Measurements from ENCODE around the gene KRT38.
"Not testable (repeated sequence)": the region's sequence is repeated elsewhere in the genome, so short reads cannot be mapped to it uniquely, and the experiment has no call there.

The KRT38 gene

DNA sequence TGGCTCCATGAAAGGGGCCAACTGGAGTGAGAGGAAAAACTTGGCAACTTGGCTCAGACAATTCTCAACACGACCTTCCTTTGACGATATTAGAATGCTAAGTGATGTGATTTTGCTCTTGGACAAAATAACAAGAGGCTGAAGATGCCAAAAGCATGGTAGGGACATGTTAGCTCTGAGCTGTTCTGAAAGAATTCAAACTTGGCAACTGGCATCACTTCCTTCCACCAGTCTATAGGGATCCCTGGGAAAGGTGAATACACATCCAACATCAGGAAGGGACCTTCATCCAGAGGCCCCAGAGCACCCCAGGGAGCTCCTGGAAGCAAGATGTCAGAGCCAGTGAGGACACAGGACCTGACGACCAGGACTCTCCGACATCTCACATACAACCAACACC, 20.6 kb downstream of the KRT38 start:
- DNase-seq = no peak

DNA sequence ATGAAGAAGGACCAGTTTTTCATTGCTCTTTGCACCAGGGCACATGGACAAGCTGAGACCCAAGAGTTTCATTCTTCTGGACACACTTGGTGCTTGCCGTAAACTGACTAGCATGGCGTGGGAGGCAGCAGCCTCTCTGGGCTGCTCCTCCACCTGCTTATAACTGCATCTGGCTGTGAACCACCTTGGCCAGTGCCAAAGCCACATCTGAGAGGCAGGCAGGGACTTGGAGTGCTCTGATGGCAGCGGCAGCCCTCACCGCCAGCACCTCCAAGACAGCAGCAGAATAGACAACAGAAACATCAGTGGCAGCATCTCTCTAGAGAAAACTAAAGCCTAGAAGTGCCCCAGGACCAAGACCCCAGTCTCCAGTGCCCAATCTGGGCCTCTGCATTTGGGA, 21.1 kb downstream of the KRT38 start:
- DNase-seq = no peak

DNA sequence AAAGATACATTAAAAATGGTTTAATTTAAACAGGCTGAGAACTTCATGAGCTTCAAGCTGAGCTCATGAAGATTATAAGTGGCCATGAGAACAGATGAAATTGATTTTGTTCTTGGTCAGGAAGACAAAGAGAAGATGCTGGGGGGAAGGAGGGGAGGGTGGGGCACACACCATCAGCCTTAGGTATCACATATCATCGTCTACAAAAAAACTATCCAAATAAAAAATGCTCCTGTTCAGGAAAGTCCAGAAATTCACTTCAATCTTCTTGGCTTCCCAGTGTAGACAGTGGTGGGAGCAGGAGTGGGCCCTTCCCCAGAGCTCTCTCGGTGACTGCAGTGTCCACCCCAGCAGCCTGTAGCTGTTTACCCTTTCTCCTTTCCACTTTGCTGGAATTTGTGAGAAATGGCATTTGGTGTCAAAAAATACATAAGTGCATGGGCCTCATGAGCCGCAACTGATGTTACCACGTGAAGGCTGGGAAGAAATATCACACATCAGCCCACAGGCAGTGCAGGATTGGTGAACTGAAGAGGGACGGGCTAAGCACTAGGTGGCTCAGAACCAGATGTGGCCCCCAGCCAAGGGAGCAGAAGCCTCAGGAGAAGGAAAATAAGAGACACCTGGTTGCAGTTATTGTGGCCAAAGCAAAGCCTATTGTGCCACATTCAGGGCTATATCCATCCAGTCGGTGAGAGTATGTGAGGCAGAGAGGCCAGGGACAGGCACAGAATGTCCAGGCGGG, 22.5 kb downstream of the KRT38 start:
- no peak for DNase-seq

DNA sequence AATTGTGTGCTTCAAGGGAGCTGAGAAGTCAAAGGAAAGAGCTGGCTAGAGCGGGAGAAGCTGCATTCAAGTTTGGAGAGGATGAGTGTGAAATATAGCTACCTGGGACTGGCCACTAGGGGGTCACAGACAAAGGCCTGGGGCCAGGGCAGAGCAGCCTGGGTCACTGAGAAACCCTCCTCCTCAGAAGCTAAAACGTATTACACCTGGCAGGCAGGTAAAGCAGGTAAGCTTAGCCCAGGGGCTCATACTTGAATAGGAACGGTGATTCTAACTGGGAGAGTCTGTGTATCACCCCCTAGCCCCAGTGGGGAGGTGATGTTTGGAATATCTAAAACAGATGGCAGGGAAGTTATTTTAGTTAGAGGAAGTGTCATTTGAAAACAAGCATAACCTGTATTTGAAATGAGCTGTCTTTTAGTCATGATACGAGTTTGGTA, 23.2 kb downstream of the KRT38 start:
- no peak for DNase-seq

DNA sequence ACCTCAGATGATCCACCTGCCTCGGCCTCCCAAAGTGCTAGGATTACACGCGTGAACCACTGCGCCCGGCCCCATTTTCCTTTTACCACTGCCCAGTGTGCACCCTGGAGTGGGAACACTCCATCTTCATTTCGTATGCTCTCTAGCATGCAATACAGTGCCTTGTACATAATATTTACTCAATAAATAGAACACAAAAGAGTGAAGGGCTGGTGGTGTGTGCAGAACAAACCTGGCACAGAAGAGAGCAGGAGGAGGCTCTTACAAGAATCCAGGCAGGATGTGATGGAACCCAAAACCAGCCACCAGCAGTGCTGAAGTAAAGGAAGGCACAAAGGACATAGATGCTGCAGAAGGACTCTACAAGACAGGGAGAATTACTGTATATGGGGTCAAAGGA, 23.7 kb downstream of the KRT38 start:
- DNase-seq = no peak

DNA sequence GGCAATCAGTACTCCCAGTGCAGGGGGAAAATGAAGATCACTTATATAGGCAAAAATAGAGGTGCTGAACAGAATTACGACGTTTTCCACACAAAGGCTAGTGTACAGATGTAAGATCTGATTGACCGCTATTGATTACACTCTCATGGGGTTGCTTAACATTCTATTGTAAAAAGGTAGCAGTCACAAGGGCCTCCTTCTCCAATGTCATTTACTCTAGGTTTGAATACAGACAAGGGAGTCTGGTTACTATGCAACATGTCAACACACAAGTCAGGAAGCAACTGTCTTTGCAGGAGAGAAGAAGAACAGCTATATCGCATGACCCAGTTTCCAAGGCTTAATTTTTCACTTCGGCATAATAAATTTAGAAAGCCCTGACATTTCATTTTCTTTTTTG, 24.3 kb downstream of the KRT38 start:
- no peak for DNase-seq

DNA sequence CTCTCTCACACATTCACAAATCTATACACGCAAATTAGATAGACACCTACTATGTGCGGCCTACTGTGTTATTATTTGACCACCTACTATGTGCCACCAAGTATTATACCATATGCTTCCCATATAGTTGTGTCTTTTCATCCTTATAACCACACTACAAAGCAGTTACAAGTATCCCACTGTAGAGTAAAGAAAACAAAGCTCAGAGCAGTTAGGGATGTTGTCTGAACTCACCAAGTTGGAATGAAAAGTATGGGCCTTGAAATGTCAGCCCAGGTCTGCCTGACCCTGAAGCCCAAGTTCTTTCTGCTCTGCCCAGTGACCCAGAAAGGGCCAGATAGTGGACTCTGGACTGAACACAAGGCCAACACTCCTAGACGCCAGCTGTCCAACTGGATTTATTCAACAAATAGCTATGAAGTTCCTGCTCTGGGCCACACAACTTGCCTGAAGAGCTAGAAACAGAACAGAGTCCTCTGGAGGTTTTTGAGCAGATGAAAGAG, 24.9 kb downstream of the KRT38 start:
- DNase-seq = no peak

DNA sequence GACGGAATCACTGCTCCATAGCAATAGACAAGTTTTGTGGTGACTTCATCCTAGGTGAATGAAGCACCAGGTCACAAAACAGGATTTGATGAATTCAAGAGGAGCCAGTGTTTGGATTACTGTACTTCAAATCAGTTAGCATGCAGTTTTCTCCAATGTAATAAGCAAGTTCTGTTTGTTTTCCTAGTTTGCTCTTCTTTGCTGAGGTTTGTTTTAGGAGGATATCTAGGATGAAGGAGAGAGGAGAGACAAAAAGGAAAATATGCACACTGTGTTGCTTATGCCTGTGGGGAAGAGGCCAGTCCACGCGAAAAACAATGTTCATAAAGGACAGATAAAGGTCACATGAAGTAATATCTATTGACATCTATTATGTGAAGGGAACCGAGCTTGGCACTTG, 25.4 kb downstream of the KRT38 start:
- DNase-seq = no peak

DNA sequence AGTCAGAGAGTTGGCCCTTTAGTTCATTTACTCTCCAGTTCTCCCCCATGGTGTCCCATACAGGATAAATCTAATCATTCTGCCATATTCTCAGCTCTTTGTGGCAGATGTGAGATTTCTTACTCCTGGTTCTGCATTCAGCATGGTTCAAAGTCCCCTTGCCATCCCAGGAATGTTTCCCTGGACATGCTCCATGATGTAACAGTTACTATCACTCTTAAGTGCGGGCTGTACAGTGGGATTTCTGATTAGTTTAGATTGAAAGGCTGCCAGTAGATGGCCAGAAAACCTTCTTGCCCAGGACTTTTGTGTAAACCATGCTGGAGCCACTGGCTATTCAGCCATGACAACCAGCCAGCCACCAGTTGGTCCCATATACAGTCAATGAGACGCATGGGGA, 26.8 kb downstream of the KRT38 start:
- DNase-seq = no peak

DNA sequence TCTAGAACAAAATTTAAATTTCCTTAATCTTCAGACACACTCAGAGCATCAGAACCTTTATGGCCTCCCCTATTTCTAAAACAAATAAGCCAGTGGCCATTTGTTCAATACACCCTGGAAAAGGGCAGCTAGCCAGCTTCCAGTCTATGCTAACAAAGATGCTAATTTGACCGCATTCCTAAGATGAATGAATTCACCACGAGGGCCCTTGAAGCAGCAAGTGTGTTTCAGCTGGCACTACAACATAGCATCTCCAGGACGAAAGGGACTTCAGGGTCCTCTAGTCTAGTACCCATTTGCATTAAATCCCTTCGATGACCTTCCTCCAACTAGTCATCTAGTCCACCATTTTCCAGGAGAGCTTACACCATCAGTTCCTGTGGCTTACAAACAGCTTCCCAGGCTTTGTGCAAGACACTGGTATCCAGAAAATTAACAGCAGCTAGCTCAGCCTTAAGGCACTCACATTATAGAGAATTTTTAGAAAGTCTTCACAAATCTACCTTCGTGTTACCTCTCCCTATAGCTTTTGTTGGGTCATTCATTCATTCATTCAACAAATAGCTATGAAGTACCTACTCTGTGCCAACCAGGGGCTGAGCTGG, 27.3 kb downstream of the KRT38 start:
- DNase-seq = no peak

DNA sequence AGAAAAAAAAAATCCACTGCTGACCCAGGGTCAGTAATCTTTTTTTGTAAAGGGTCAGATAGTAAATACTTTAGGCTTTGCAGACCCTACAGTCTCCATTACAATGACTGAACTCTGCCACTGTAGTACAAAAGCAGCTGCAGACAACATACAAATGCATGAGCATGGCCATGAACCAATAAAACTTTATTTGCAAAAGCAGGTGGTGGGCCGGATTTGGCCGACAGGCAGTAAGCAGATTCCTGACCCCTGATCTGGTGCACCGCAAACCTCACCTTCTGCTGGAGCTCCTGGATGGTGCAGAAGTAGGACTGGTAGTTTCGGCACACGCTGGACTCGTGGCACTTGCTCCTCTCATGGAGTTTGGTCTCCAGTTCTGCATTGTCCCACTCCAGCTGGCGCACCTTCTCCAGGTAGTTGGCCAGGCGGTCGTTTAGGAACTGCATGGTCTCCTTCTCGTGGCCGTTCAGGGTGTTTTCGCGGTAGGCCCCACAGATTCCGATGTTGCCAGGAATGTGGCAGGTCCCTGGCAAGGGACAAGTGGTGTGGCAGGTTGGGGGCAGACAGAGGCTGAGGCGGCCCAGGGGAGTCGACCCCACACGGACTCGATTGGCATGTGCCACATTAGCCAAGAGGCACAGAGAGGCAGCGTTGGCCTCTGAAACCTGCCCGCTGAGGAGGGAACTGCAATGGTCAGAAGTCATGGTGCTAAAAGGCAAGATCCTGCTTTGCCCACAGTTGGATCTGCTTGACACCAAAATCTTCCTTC, 29.5 kb downstream of the KRT38 start:
- DNase-seq = no peak

DNA sequence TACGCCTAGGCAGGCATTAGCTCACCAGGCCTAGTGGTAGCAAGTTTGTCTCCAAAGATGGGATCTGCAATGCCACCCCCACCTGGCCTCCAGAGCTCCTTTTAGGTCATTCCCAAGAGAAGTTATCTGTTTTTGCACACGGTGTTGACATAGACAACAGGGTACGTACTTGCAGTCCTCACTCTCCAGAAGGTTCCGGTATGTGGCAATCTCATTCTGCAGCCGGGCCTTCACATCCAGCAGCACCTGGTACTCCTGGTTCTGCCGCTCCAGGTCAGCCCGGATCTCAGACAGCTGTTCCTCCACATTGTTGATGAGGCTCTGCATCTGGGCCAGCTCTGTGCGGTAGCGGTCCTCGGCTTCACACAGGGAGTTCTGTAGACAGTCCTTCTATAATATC, 33.6 kb downstream of the KRT38 start:
- DNase-seq = no peak

DNA sequence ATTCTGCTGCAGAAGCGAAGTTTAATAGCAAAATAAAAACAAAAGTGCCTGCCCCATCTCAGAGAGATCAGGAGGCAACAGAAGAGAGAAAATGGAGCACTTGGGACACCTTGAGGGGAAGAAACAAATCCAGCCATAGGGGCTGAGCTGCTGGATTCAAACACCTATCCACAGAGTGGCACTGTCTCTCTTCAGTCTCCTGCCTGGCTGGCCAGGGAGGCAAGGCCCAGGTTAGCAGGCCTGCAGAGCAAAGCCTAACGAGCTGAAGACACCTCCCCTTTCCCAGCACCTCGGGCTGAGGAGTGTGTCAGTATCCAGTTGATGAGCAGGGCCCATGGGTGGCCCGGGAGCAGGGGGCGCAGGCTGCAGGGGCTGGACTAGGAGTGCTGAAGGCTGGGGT, 34.6 kb downstream of the KRT38 start:
- no peak for DNase-seq

DNA sequence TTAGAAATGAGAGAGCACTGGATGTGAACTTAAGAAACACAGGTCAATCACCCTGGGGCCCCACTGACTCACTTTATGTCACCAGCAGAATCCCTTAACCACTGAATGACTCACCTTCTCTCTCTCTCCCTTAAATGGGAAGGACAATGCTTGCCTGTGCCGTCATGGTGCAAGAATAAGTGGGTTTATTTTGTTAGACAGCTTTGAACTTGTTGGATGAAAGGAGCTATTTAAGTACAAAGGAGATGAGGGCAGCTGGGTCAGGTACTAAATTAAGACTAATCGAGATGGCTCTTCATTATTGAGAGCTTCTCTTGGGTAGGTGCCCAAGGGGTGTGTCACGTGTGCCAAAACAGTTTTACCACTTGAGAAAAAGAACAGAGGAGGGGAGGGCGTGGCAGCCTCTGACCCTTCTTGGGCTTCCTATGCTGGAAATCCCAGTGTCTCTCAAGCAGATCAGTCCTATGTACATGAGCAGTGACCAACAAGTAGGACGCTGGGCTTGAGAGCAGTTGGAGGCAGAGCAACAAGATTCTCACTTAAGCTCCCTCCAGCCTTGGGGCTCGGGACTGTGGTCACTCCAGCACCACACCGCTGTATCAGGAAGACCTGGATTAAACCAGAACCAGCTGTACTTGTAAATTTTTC, 36.6 kb downstream of the KRT38 start:
- DNase-seq = peak; percentile 29

DNA sequence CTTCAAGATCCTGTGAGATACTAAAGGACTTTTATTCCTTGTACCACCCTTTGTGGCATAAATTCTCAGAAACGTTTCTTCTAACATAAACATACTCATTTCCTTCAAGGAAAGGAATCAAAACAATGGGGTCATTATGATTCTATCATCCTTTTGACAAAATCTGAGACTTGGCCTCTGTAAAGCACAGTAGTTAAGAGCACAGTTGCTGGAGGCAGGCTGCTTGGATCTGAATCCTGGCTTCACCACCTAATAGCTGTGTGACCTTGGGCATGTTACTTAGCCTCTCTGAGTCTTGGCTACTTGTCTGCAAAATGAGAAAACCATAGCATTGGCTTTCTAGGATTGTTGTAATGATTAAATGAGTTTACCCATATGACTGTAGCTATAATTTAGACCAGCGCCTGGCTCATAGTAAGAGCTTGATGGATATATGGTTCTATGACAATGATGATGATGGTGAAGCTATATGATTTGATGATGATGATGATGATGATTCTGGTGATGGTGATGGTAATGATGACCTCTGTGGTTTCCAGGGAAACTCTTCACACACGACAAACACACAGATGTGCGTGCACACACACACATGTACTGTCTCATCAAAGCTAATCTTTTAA, 37.3 kb downstream of the KRT38 start:
- DNase-seq = no peak

DNA sequence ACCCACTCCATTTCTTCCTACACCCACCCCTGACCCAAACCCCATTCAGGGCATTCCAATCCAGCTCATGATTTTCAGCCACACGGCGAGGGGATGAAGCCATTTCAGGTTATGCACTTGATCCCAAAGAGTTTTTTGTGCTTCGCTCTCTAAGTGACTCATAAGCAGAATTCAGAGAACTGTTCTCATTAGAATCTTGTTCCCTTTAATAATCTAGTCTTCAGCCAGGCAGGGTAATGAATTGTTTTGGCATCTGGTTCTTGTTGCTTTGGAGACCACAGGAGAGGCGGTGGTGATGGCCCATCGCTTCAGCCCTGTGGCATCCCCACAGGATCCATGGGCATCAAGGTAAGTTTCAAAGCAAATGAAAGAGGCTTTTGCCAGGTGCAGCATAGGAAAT, 38.6 kb downstream of the KRT38 start:
- no peak for DNase-seq

DNA sequence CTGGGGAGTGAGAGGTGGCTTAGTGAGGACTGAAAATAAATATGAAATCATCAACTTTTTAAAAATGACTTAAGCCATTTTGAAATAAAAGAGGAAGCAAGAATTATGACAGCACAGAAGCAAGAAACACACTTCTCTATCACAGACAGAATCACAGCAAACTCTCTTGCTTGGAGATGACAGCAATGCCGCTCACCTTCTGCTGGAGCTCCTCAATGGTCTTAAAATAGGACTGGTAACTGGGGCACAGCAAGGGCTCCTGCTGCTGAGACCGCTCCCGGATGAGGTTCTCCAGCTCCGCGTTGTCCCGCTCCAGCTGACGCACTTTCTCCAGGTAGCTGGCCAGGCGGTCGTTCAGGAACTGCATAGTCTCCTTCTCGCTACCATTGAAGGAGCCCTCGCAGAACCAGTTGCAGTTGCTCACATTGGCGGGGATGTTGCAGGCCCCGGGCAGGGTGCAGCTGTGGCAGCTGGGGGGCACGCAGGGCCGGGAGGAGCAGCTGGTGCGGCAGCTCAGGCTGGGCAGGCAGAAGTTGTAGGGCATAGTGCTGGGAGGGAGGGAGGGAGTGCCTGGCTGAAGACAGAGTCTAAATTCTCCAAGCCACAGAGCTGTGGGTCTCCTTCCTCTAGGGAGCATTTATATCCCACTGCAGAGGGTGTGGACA, 43.7 kb downstream of the KRT38 start, which contains the start of gene KRT31:
TSS of gene KRT31 (minus strand) at position 613 of the 665 bp plus-strand sequence. CDS start at position 544, 69 bp downstream.
- no peak for DNase-seq

DNA sequence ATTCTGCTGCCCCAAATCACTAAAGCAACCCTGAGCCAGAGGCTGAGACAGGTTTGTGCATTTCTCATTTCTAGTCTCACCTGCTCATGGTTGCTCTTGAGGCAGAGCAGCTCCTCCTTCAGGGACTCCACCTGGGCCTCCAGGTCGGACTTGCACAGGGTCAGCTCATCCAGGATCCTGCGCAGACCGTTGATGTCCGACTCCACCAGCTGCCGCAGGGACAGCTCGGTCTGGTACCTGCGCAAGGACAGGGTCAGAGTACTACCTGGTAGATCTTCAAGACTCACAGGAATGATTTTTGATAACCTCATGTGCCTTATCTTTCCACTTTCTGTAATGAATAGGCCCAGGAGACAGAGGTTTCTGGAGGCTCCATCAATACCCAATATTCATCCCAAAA, 44.4 kb downstream of the KRT38 start:
- DNase-seq = no peak

DNA sequence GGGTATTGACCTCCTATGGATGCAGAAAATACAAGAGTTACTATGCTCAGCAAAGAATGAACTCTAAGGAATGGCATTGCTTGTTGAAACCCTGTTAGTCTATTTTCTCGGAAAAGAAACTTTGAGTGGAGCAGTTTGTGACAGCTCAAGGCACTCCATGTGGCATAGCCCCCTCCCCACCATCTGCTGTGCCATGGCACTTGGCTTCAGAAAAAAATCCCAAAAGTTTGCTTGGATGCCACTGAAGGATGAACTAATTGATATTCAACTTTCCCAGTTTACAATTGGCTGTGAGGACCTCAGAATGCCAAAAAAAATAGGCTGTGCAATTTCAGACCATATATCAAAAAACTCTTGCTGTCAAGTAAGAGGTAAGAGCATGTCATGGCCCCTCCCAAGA, 45.2 kb downstream of the KRT38 start:
- DNase-seq = no peak

DNA sequence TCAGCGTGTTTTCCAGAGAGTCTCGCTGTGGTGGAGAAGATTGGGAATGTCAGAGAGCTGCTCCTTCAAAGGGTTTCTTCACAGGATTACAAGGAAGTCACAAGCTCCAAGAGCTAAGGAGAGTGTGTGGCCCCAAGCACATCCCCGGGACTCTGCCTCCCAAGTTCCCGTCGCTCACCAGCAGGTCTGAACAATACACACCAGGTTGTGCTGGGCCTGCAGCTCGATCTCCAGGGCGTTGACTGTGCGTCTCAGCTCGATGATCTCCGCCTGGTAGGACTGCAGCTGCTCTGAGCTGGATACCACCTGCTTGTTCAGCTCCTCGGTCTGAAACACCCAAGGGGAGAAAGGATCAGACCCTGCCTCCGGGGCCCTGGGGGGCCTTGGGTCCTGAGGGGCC, 45.7 kb downstream of the KRT38 start:
- DNase-seq = not testable (repeated sequence)

DNA sequence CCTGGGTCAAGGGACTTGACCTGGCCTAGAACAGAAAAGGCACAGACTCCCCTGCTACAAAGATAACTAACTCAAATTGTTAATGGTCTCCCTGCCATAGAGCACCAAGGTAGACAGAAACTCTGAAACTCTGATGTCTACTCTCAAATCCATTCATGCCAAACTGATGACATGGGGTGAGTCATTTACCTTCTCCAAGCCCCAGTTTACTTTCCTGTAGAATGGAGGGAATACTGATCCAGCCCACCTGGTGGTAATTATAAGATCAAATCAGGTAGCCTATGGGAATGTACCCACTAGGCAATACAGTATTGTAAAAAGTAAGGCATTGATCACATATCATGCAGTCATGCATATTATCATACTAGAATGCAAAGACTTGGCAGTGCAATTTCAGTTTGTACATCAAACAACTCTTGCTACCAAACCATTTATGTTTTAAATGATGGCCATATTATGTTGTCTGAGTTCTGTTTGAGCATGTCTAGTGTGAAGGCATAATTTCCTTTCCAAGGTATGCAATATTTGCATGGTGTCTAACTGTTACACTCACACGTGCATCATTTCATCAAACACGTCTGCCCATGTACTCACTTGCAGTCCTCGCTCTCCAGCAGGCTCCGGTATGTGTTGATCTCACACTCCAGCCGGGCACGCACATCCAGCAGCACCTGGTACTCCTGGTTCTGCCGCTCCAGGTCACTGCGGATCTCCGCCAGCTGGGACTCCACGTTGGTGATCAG, 46.4 kb downstream of the KRT38 start:
- DNase-seq = no peak

DNA sequence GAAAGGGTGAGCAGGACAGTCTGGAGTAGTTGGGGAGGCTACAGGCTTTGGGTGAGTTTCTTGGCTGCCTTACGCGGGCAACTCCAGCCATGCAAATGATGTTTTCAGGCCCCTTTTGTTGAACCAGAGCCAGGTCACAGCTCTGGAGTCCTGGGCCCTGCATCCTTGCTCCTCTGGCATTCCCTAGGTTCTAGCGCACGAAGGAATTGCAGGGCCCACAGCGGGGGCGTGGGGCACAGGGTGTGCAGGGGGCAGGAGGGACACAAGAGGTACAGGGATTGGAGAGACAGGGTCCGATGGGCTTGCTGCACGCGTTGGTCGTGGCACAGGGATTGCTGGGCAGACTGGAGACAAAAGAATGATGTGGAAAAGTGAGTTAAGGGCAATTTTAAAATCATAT, 47.0 kb downstream of the KRT38 start:
- DNase-seq = no peak
